H9 (cell line): ENCODE results near the gene M6PR. TPM values are rescaled to one million over a fixed set of nuclear protein-coding genes. Genes with fewer than 3 reads are reported as not detected.

Experiments
- DNase-seq: peaks from one replicate; pipeline ENCODE4 v3.0.0-alpha.2; 2017
- H2AFZ ChIP-seq: one replicate; pipeline ENCODE4 v1.6.1; 2013; ENCODE audit warnings: mild to moderate bottlenecking, low read length, control low read depth, moderate library complexity
- H2AK5ac ChIP-seq: 2 replicates; pipeline ENCODE4 v1.6.1; 2013; ENCODE audit warnings: low read length, control low read depth, mixed read lengths; ENCODE audit not compliant: insufficient read length
- H2BK120ac ChIP-seq: one replicate; pipeline ENCODE4 v1.6.1; 2013; ENCODE audit warnings: low read depth, mild to moderate bottlenecking, low read length, control low read depth, inconsistent platforms; ENCODE audit not compliant: poor library complexity, severe bottlenecking
- H2BK12ac ChIP-seq: 2 replicates; pipeline ENCODE4 v1.6.1; 2013; ENCODE audit warnings: low read length, control low read depth, mixed read lengths, low read depth; ENCODE audit not compliant: insufficient read length
- H2BK15ac ChIP-seq: 2 replicates; pipeline ENCODE4 v1.6.1; 2013; ENCODE audit warnings: low read depth, low read length, control low read depth
- H2BK20ac ChIP-seq: one replicate; pipeline ENCODE4 v1.6.1; 2013; ENCODE audit warnings: low read depth, mild to moderate bottlenecking, low read length, control low read depth, inconsistent platforms; ENCODE audit not compliant: poor library complexity, severe bottlenecking
- H2BK5ac ChIP-seq: 2 replicates; pipeline ENCODE4 v1.6.1; 2013; ENCODE audit warnings: low read length, control low read depth, mixed read lengths; ENCODE audit not compliant: insufficient read length
- H3K14ac ChIP-seq: 2 replicates; pipeline ENCODE4 v1.6.1; 2013; ENCODE audit warnings: low read length, control low read depth; ENCODE audit not compliant: insufficient read depth
- H3K18ac ChIP-seq: 2 replicates; pipeline ENCODE4 v1.6.1; 2013; ENCODE audit warnings: low read depth, mild to moderate bottlenecking, mixed read lengths, low read length, control low read depth; ENCODE audit not compliant: insufficient read length
- H3K23ac ChIP-seq: 2 replicates; pipeline ENCODE4 v1.6.1; 2013; ENCODE audit warnings: low read length, control low read depth, mixed read lengths, low read depth; ENCODE audit not compliant: insufficient read length
- H3K23me2 ChIP-seq: 2 replicates; pipeline ENCODE4 v1.6.1; 2013; ENCODE audit warnings: low read depth, mild to moderate bottlenecking, mixed read lengths, low read length, control low read depth; ENCODE audit not compliant: insufficient read length, poor library complexity, severe bottlenecking
- H3K27ac ChIP-seq: 2 replicates; pipeline ENCODE4 v1.5.1; 2013; ENCODE audit warnings: low read length, control low read depth, mixed read lengths, low read depth; ENCODE audit not compliant: insufficient read length
- H3K27me3 ChIP-seq: 2 replicates; pipeline ENCODE4 v1.6.1; 2013; ENCODE audit warnings: low read length, control low read depth, inconsistent platforms; ENCODE audit not compliant: insufficient read depth
- H3K4ac ChIP-seq: 2 replicates; pipeline ENCODE4 v1.6.1; 2013; ENCODE audit warnings: low read depth, mild to moderate bottlenecking, control low read depth, inconsistent platforms, low read length, moderate library complexity
- H3K4me1 ChIP-seq: 2 replicates; pipeline ENCODE4 v1.6.1; 2013; ENCODE audit warnings: low read length, control low read depth, inconsistent platforms; ENCODE audit not compliant: insufficient read depth
- H3K4me2 ChIP-seq: 2 replicates; pipeline ENCODE4 v1.6.1; 2013; ENCODE audit warnings: low read length, control low read depth, mixed read lengths; ENCODE audit not compliant: insufficient read length, insufficient read depth
- H3K56ac ChIP-seq: 2 replicates; pipeline ENCODE4 v1.6.1; 2013; ENCODE audit warnings: low read depth, mild to moderate bottlenecking, mixed read lengths, low read length, control low read depth; ENCODE audit not compliant: insufficient read length
- H3K79me1 ChIP-seq: 2 replicates; pipeline ENCODE4 v1.6.1; 2013; ENCODE audit warnings: low read depth, mild to moderate bottlenecking, moderate library complexity, low read length, control low read depth, inconsistent platforms; ENCODE audit not compliant: insufficient read depth, poor library complexity, severe bottlenecking
- H3K79me2 ChIP-seq: 2 replicates; pipeline ENCODE4 v1.6.1; 2013; ENCODE audit warnings: low read length, control low read depth, inconsistent platforms; ENCODE audit not compliant: insufficient read depth
- H3K9ac ChIP-seq: 2 replicates; pipeline ENCODE4 v1.6.1; 2013; ENCODE audit warnings: low read length, control low read depth, mixed read lengths; ENCODE audit not compliant: insufficient read length; ENCODE audit errors: extremely low read depth
- H3K9me3 ChIP-seq: one replicate; pipeline ENCODE4 v1.6.1; 2013; ENCODE audit warnings: low read depth, low read length, inconsistent platforms; ENCODE audit not compliant: control insufficient read depth
- H3T11ph ChIP-seq: one replicate; pipeline ENCODE4 v1.6.1; 2013; ENCODE audit warnings: mild to moderate bottlenecking, low read length, control low read depth, inconsistent platforms
- H4K20me1 ChIP-seq: one replicate; pipeline ENCODE4 v1.6.1; 2013; ENCODE audit not compliant: control insufficient read depth, insufficient read length, insufficient read depth
- H4K5ac ChIP-seq: 2 replicates; pipeline ENCODE4 v1.6.1; 2013; ENCODE audit warnings: low read depth, mild to moderate bottlenecking, mixed read lengths, low read length, control low read depth; ENCODE audit not compliant: insufficient read length
- H4K8ac ChIP-seq: replicated peaks from 2 replicates; pipeline ENCODE4 v1.6.1; 2013; ENCODE audit warnings: low read length, control low read depth, mixed read lengths, low read depth; ENCODE audit not compliant: insufficient read length
- H4K91ac ChIP-seq: 2 replicates; pipeline ENCODE4 v1.6.1; 2013; ENCODE audit warnings: low read depth, mild to moderate bottlenecking, moderate library complexity, mixed read lengths, low read length, control low read depth; ENCODE audit not compliant: insufficient read length
- H3K27ac Mint-ChIP-seq, 3 experiments: 2 replicates in 2 of 3; 3 replicates in 1 of 3; pipeline ENCODE4 v1.8.0; 2020 to 2021; ENCODE audit warnings: mixed read lengths in 3 of 3, mild to moderate bottlenecking in 1 of 3, moderate library complexity in 1 of 3
- H3K27me3 Mint-ChIP-seq: 2 replicates; pipeline ENCODE4 v1.8.0; 2021; ENCODE audit warnings: low read depth, mild to moderate bottlenecking, moderate library complexity, mixed read lengths
- H3K36me3 Mint-ChIP-seq, 3 experiments: 2 replicates in 2 of 3; 3 replicates in 1 of 3; pipeline ENCODE4 v1.8.0; 2020 to 2021; ENCODE audit warnings: low read depth in 3 of 3, mixed read lengths in 3 of 3; ENCODE audit not compliant: insufficient read depth in 1 of 3
- H3K4me1 Mint-ChIP-seq, 2 experiments: 2 replicates each; pipeline ENCODE4 v1.8.0; 2020; ENCODE audit warnings: mixed read lengths in 2 of 2
- H3K4me3 Mint-ChIP-seq, 2 experiments: 2 replicates in 1 of 2; 3 replicates in 1 of 2; pipeline ENCODE4 v1.8.0; 2020 to 2021; ENCODE audit warnings: mild to moderate bottlenecking in 2 of 2, mixed read lengths in 2 of 2, moderate library complexity in 1 of 2
- H3K9me3 Mint-ChIP-seq, 2 experiments: 2 replicates in 1 of 2; 3 replicates in 1 of 2; pipeline ENCODE4 v1.8.0; 2020; ENCODE audit warnings: mild to moderate bottlenecking in 2 of 2, mixed read lengths in 2 of 2, moderate library complexity in 1 of 2
- WGBS: extraction: QIAGEN DNeasy Blood & Tissue Kit; methylation state at CpG from one replicate; pipeline ENCODE4 v1.1.7; 2013; ENCODE audit warnings: missing lambda C conversion rate, low lambda C conversion rate, mixed read lengths; ENCODE audit not compliant: insufficient read length; ENCODE audit errors: extremely low coverage; 5-methylcytosine and 5-hydroxymethylcytosine counted together
- total RNA-seq: library from RNA; stranded (reverse); gene quantifications from 2 replicates; pipeline ENCODE4 v1.2.1, GENCODE V29; 2021
- TF ChIP-seq, protein P1 (sequence below): fragments of 200-600 bp; sonication (generic); conservative IDR thresholded peaks from 3 replicates; pipeline ENCODE4 v1.8.0; 2021; ENCODE audit warnings: antibody characterized with exemption, mild to moderate bottlenecking

The M6PR gene
- total RNA-seq, 1 experiment from 2014 or later: 163 TPM

DNA sequence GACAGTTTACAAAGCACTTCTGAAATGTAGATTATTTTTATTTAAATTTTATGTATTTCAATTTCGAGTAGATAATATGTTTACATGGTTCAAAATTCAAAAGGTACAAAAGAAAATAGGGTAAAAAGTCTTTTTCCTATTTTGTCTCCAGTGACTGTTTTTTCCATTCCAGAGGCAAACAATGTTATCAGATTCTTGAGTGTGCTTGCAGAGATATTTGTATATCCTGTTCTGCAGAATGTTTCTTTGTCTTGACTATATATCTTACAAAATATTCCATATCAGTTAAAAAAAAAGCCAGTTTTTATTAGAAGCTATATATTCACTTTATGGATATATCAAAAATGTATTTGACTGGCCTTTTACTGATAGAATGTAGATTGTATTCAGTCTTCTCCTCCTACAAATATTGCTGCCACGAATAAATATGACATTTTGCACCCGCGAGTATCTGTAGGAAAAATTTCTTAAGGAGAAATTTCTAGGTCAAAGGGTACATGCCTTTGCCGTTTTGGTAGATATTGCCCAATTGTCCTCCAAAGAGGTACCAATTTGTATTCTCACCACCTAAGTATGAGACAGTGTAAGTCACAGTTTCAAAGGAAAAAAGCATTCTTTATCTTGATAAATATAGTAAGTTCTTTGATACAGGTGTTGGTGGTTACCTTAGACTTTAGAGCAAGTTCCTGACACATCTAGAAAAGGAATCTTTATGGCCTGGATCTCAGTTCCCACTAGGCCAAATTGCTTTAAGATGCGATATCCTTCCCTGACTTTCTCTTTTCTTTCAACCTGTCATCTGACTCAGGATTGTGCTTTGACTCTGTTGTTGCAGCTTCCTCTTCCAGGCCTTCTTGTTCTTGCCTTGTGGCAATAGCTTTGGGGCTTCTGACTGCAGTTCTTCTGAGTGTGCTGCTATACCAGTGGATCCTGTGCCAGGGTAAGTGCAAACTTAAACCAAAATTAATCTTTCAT lies 42.2 kb upstream of the M6PR start:
- DNase-seq: no peak
- no peaks in the 10 kb centered on the region for H3K27me3 ChIP-seq
- peaks cover under 1% of the 10 kb centered on the region; the same call in 1 of the 2 replicates for H3K4me1 ChIP-seq
- H2AK5ac ChIP-seq: no peak overlapping the region
- no peak overlapping the region for H3K9ac ChIP-seq
- no peak overlapping the region for H3K56ac ChIP-seq
- H3K4me3 Mint-ChIP-seq: no peak overlapping the region
- peaks cover under 1% of the 10 kb centered on the region in 2 experiments for H3K4me1 Mint-ChIP-seq
- no peak overlapping the region for H3K27ac ChIP-seq
- H3T11ph ChIP-seq: no peak overlapping the region
- no peaks in the 10 kb centered on the region for H3K79me2 ChIP-seq
- no peaks in the 10 kb centered on the region for H3K27me3 Mint-ChIP-seq
- no peak overlapping the region for H4K5ac ChIP-seq
- no CpG with 5 or more reads among the region's 6 CpGs for WGBS
- H2BK20ac ChIP-seq: no peak overlapping the region
- no peak overlapping the region for H4K91ac ChIP-seq
- H2BK5ac ChIP-seq: no peak overlapping the region
- no peak overlapping the region for H2BK120ac ChIP-seq
- no peak overlapping the region for H2BK12ac ChIP-seq
- TF ChIP-seq, protein P1, sequence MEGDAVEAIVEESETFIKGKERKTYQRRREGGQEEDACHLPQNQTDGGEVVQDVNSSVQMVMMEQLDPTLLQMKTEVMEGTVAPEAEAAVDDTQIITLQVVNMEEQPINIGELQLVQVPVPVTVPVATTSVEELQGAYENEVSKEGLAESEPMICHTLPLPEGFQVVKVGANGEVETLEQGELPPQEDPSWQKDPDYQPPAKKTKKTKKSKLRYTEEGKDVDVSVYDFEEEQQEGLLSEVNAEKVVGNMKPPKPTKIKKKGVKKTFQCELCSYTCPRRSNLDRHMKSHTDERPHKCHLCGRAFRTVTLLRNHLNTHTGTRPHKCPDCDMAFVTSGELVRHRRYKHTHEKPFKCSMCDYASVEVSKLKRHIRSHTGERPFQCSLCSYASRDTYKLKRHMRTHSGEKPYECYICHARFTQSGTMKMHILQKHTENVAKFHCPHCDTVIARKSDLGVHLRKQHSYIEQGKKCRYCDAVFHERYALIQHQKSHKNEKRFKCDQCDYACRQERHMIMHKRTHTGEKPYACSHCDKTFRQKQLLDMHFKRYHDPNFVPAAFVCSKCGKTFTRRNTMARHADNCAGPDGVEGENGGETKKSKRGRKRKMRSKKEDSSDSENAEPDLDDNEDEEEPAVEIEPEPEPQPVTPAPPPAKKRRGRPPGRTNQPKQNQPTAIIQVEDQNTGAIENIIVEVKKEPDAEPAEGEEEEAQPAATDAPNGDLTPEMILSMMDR: no peak
- H3K4me2 ChIP-seq: no peak overlapping the region
- no peak overlapping the region for H3K18ac ChIP-seq
- H2BK15ac ChIP-seq: no peak overlapping the region
- H4K20me1 ChIP-seq: no peaks in the 10 kb centered on the region
- no peaks in the 10 kb centered on the region for H3K9me3 ChIP-seq
- H3K9me3 Mint-ChIP-seq: no peaks in the 10 kb centered on the region
- no peak overlapping the region for H3K4ac ChIP-seq
- no peaks in the 10 kb centered on the region for H3K36me3 Mint-ChIP-seq
- H3K14ac ChIP-seq: no peak overlapping the region
- H3K79me1 ChIP-seq: no peaks in the 10 kb centered on the region
- no peaks in the 10 kb centered on the region for H3K23me2 ChIP-seq
- no peak overlapping the region for H3K23ac ChIP-seq
- H4K8ac ChIP-seq: no peak overlapping the region
- H3K27ac Mint-ChIP-seq: no peak overlapping the region
- no peak overlapping the region for H2AFZ ChIP-seq
